ENCODE results near the gene RAB9A.
A peak's percentile ranks its signal among the peaks of the same experiment; 100 is the strongest.
"Not testable (repeated sequence)": the region's sequence is repeated elsewhere in the genome, so short reads cannot be mapped to it uniquely, and the experiment has no call there.

Gene RAB9A

DNA sequence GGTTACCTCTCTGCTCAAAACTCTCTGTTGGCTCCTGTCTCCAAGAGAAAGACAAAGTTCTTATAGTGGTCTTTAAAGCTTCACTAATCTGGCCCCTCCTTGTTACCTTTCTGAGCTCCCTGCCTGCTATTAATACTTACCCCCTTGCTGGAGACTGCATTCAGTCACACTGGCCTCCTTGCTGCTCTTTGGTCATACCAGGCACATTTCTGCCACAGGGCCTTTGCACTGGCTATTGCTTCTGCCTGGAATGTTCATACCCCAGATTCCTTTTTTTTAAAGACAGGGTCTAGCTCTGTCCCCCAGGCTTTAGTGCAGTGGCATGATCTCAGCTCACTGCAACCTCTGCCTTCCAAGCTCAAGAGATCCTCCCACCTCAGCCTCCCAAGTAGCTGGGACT is 15.9 kb upstream of the RAB9A start:
- no peak for TF ChIP-seq ZFX (IDR thresholded peaks at IDR 0.05)
- TF ChIP-seq, protein P1, sequence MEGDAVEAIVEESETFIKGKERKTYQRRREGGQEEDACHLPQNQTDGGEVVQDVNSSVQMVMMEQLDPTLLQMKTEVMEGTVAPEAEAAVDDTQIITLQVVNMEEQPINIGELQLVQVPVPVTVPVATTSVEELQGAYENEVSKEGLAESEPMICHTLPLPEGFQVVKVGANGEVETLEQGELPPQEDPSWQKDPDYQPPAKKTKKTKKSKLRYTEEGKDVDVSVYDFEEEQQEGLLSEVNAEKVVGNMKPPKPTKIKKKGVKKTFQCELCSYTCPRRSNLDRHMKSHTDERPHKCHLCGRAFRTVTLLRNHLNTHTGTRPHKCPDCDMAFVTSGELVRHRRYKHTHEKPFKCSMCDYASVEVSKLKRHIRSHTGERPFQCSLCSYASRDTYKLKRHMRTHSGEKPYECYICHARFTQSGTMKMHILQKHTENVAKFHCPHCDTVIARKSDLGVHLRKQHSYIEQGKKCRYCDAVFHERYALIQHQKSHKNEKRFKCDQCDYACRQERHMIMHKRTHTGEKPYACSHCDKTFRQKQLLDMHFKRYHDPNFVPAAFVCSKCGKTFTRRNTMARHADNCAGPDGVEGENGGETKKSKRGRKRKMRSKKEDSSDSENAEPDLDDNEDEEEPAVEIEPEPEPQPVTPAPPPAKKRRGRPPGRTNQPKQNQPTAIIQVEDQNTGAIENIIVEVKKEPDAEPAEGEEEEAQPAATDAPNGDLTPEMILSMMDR (conservative IDR thresholded peaks at IDR 0.05) = no peak

DNA sequence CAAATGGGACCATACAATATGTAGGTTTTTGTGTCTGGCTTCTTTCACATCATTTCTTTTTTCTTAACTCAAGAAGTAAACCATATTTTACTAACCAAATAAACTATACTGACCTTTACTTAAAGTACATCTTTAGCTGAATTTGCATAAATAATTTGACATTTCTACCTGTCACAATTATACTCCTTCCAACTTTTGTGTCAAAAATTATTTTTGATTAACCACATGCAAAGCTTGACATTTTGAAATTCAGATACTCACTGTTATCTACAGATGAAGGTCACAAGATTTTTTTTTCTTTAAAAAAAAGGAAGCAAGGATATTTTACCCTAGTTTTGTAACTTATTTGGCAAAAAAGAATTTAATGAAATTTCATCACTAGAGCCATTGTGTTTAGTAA is 12.0 kb upstream of the RAB9A start:
- no peak for TF ChIP-seq ZFX (IDR thresholded peaks at IDR 0.05)
- TF ChIP-seq, protein P1 (conservative IDR thresholded peaks at IDR 0.05) = no peak

More for the DNA sequence above, 15.9 kb upstream of the RAB9A start:
- H3K27ac ChIP-seq = no peak overlapping the region

DNA sequence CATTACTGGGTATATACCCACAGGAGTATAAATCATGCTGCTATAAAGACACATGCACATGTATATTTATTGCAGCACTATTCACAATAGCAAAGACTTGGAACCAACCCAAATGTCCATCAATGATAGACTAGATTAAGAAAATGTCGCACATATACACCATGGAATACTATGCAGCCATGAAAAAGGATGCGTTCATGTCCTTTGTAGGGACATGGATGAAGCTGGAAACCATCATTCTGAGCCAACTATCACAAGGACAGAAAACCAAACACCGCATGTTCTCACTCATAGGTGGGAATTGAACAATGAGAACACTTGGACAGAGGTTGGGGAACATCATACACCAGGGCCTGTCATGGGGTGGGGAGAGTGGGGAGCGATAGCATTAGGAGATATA is 9.2 kb upstream of the RAB9A start:
- not testable (repeated sequence) for H3K27ac ChIP-seq

More for the DNA sequence above, 12.0 kb upstream of the RAB9A start:
- no peak overlapping the region for H3K27ac ChIP-seq

DNA sequence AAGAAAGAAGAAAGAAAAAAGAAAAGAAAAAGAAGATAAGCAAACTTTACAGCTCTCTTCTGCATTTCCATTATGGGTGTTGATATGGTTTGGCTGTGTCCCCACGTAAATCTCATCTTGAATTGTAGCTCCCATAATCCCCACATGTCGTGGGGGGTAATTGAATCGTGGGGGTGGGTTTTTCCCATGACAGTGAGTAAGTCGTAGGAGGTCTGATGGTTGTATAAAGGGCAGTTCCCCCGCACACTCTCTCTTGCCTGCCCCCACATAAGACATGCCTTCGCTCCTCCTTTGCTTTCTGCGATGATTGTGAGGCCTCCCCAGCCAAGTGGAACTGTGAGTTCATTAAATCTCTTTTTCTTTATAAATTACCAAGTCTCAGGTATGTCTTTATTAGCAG is 7.3 kb upstream of the RAB9A start:
- H3K27ac ChIP-seq = no peak overlapping the region
- TF ChIP-seq, protein P1 (conservative IDR thresholded peaks at IDR 0.05) = no peak
- TF ChIP-seq ZFX (IDR thresholded peaks at IDR 0.05) = no peak

DNA sequence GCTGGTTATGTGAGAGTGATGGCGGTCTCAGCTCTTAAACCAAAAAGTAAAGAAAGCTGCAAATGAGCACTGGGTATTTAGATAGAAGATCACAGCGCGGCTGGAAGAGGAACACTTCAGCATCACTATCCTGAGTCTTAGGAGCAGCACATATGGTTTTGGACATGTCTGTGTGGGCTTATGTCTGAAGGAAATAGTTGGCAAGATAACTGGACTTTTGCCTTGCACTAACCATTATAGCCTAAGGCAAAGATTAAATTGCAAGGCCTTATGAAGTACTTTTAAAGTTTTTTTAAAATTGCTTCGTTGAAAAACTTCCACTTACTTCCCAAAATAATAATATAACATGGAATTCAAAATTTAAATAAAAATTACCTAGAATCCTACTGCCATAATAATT is 4.6 kb upstream of the RAB9A start:
- TF ChIP-seq, protein P1 (conservative IDR thresholded peaks at IDR 0.05) = no peak
- no peak for TF ChIP-seq ZFX (IDR thresholded peaks at IDR 0.05)
- no peak overlapping the region for H3K27ac ChIP-seq

DNA sequence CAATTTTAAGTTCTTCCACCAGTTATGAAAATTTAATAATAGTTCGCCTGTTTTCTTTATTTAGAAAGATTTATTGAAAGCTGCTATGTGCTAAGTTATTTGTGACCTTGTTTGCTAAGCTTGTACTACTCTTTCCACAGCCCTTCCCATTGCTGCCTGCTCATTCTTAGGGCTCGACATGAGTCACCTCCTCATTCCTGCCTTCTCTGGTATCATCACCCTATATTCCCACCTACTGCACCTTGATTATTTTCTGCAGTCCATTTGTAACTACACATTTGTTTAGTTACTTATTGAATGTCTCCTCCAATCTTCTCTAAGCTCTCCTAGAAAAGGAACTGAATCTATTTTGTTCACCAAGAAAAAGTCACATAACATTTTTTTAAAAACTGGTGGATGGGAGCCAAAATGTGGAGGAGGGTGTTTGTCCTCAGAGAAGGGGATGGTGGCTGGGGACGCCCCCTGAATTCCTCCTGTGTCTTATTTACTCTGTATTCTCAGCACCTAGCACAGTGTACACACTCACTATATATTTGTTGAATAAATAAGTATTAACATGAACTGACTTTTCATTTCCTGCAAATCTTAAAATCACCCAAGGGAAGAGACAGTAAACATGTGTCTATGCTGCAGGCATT is 3.7 kb upstream of the RAB9A start:
- no peak overlapping the region for H3K27ac ChIP-seq

DNA sequence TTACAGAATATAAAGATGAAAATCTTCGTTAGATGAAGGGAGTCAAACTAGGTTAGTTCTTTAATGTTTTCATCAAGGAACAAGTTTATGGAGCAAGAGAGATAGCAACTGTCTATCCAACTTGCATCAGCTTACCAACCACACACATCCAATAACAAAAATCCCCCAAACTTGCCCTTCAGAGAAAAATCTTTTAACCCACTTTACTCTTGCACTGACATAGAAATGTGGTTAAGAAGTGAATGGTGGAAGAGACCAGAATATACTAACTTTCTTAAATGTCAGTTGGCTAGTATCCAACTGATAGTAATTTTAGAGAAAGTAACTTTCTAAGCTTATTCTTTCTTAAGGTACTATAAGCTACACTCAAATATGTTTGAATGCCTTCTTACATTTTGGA is 1.7 kb upstream of the RAB9A start:
- no peak for TF ChIP-seq ZFX (IDR thresholded peaks at IDR 0.05)
- TF ChIP-seq, protein P1 (conservative IDR thresholded peaks at IDR 0.05) = no peak
- H3K27ac ChIP-seq = no peak overlapping the region

More for the DNA sequence above, 3.7 kb upstream of the RAB9A start:
- TF ChIP-seq, protein P1 (conservative IDR thresholded peaks at IDR 0.05) = no peak
- no peak for TF ChIP-seq ZFX (IDR thresholded peaks at IDR 0.05)

DNA sequence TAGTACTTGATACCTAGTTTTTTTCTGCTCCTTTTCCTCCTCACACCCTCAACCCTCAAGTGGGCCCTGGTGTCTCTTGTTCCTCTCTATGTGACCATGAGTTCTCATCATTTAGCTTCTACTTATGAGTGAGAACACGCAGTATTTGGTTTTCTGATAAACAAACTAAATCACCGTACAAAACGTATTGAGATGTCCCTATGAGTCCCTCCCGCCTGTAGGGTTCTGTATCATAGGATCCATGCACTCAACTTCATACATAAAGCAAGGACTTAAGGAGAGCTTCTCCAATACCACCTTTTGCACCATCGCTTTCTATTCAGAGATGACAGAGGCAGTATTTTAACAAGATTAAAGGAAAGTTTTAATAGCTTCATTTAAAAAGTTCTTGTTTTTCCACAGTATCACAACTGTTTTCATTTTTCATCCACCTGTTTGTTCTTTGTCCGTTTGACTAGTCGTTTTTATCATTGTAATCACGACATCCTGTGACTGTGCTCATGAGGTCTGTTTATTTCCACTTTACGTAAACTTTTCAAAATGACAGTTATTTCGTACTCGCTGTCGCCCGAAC is 457 bp upstream of the RAB9A start:
- peak overlapping the region; percentile 95 for H3K27ac ChIP-seq
- no peak for TF ChIP-seq ZFX (IDR thresholded peaks at IDR 0.05)
- TF ChIP-seq, protein P1 (conservative IDR thresholded peaks at IDR 0.05) = no peak
